CD4-positive, alpha-beta T cell treated with Interferon alpha-2 for 1 hour (primary cell): Measurements from ENCODE around the gene ADORA2A.

Source experiments
- DNase-seq, 2 donors: peaks; one replicate each; pipeline ENCODE4 v3.0.0-alpha.2; 2020 to 2022

Gene ADORA2A

DNA sequence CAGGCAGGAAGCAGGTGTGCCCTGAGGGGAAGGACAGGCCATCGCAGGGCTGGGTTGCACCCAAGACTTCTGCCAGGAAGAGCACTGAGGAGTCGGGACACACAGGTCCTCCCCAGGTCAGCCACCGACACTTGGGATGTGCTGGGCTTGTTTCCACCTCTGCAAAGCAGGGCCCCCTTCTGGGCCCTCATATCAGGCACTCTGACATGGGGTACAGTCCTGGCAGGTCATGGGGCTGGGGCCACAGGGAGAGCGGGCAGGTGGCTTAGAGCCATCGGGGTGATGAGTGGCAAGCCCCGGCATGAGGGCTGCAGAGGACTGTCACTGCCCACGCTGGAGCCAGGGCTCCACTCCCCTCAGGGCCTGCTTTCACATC is 7.9 kb upstream of the ADORA2A start:
- no peak for DNase-seq

GRCh38 chr22:24420072-24420976 is 7.1 kb upstream of the ADORA2A start:
- DNase-seq = no peak

DNA sequence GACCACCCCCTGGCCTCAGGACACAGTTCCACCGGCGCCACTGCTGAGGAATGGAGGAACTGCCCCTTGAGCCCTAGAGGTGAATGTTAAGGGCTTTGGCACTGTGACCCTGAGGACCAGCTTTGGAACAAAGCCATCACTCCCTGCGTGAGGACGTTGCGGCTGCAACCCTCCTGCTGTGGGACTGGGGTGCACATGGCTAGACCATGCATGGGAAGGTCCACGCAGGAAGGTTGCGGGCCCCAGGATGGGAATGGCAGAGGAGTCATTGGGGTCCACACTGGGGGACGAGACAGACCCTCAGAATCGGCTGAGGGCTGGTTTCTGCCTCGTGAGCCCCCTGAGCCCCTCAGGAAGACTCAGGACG is 6.4 kb upstream of the ADORA2A start:
- no peak for DNase-seq

DNA sequence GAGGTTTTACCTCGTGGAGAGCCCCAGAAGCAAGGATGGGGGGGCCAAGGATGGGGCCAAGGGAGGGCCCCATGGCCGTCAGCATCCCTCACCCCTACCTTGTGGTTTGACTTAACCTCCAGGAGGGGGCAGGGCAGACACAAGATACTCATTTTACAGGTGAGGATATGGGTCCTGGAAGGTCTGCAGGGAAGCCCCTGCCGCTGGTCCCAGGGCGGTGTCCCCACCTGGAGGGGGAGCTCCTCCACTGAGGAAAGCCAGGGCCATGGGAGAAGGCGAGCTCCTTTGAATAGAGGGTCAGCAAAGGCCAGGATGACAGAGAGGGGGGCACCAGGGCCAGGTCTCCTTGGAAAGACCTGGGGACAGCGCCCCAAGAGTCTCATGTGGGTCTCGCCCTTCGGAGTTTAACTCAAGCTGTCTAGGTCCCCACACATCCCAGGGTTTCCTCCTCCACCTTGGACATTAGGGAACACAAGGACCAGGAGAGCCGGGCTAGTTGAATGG is 5.9 kb upstream of the ADORA2A start:
- DNase-seq = peak; percentile 46 to 60

GRCh38 chr22:24422102-24422665 is 5.2 kb upstream of the ADORA2A start:
- no peak for DNase-seq

GRCh38 chr22:24423519-24424000 is 3.8 kb upstream of the ADORA2A start:
- peak; percentile 48 to 63 for DNase-seq

GRCh38 chr22:24424001-24424900 is 3.1 kb upstream of the ADORA2A start:
- peak; percentile 12 to 45 for DNase-seq

GRCh38 chr22:24424901-24425775 is 2.3 kb upstream of the ADORA2A start:
- DNase-seq = no peak

DNA sequence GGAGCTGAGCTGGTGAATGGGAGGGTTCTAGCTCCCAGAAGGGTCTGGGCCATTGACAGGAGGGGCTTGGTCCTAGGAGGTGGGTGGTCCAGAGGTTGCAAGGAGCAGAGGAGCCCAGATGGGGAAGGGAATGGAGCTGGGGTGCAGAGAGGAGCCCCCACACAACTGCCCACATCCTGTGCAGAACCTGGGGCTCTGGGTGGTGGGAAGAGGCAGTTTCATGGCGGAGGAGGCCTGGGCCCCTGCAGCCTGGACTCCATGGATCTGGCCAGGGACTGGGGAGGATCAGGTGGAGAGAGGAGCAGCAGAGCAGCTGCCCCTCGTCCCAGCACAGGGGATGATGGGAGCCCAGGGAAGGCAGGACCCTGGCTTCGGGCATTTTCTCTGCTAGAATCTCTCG is 963 bp upstream of the ADORA2A start:
- DNase-seq = no peak

- DNase-seq = no peak
Measured at GRCh38 chr22:24426851-24427499, 424 bp upstream of the ADORA2A start.

DNA sequence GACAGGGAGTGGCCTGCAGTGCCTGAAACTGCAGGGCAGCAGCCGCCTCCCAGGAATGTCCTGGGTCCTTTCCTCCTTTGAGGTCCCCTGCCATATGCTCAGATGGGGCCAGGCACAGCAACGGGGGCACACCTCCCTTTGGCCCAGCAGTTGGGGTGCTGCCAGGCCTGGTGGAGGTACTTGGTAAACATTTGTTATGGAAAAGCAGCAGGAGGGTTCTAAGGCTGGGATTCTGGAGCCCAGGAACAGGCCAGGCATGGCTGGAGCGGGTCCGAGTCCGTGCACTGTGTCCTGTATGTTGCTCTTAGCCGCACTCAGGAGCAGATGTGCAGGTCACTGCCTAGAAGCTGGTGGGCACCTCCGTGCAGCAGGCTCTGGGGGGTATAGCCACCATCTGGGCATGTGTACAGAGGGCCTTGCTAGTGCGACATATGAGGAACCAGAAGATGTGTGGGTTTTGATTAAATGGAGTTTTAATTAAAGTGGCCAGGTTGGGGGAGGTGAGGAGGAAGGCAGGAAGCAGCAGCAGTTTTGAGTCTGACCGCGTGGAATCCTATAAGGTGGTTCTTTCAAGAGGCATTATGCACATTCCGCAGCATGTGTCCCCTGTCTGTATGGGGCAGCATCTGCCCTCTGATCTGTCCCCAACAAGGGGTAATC is 1.5 kb downstream of the ADORA2A start:
- DNase-seq = no peak

DNA sequence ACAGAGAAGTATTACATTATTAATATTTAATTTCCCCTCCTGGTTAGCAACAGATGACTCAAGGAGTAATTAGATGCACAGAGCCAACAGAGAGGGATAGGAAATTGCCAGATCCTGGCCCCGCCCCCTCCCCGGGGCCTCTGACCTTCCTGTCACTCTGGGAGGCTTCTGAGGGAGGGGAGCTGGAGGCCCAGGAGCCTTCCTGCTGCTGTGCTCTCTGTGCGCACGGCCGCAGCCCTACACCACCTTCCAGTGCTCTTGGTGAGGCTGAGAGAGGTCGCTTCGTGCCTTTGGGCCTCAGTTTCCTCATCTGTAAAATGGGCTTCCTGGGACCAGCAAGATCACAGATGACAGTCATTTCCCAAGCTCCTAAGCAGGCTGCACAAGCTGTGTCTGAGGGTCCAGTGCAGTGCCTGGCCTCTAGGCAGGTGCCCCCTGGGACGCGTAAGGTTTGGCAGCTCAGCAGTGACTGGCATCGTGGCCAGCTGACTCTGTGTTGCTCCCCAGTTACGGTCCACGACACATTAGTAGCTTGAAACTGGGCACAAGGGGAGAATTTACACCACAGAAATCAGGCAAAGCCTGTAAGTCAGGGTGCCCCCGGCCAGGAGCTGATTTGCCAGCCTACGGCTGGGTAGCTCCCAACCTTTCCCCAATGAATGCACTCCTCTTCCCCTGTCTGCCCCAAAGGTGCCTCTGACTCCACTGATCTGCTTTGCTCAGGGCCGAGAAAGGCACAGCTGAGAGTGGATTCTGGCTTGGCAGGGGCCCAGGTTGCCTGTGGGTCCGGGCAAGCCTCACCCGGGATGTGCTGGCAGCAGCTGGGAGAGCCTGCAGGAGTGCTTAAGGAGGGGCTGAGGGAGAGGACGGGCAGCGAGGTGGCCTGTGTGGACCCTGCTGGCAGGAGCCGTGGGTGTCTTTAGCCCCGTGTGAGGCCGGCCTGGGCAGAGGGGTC is 2.3 kb downstream of the ADORA2A start:
- peak; percentile 65 to 68 for DNase-seq

GRCh38 chr22:24430431-24431308 is 3.3 kb downstream of the ADORA2A start:
- no peak for DNase-seq

DNA sequence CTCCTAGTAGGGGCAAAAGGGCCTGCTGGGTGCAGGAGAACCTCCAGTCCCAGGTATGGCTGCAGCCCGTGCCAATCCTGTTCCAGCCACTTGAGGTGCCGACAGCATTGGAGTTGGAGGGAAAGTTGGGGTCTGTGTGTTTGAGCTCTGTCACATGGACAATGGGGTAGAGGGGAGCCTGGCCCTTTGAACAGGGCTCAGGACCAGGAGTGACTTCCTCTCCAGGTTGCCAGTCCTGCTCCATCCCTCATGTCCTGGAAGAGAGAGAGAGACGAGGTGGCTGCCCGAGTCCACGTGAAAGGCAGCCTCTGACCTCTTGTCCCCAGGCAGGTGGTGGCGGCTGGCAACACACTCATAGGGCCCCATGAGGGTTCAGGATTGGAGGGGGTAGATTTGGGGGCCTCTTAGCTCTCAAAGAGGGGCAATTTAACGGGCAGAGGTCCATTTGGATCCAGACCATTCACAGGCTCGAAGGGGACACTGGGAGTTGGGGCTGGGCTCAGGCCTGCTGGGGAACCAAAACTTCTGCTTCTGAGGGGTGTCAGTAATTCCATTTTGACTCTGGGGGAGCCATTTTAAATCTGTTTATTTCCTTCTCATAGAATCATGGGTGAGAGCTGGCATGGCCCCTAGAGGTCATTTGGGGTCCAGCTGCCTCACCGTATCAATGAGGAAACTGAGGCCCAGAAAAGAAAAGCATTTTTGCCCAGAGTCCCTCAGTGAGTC is 4.1 kb downstream of the ADORA2A start:
- DNase-seq = no peak

- no peak for DNase-seq
Measured at GRCh38 chr22:24432059-24432853, 4.9 kb downstream of the ADORA2A start.

DNA sequence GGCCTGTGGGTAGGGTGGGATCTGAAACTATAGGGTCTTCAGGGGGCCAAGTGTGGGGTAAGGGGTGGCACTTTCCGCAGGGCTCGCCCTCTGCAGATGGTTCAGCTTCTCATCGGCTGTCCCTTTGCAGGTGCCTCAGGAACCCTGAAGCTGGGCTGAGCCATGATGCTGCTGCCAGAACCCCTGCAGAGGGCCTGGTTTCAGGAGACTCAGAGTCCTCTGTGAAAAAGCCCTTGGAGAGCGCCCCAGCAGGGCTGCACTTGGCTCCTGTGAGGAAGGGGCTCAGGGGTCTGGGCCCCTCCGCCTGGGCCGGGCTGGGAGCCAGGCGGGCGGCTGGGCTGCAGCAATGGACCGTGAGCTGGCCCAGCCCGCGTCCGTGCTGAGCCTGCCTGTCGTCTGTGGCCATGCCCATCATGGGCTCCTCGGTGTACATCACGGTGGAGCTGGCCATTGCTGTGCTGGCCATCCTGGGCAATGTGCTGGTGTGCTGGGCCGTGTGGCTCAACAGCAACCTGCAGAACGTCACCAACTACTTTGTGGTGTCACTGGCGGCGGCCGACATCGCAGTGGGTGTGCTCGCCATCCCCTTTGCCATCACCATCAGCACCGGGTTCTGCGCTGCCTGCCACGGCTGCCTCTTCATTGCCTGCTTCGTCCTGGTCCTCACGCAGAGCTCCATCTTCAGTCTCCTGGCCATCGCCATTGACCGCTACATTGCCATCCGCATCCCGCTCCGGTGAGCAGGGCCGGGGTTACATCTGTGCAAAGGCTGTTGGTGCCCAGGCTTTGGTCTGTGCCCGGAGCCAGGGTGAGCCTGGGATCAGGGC is 5.8 kb downstream of the ADORA2A start:
- DNase-seq = no peak
